Measurements from ENCODE around the gene SLC25A22. TPM values are rescaled to one million over a fixed set of nuclear protein-coding genes. Genes with fewer than 3 reads are reported as not detected.

Gene SLC25A22
- total and polyA plus RNA-seq, 8 donors, result 12.5 to 29.4 (median 17.0) TPM

DNA sequence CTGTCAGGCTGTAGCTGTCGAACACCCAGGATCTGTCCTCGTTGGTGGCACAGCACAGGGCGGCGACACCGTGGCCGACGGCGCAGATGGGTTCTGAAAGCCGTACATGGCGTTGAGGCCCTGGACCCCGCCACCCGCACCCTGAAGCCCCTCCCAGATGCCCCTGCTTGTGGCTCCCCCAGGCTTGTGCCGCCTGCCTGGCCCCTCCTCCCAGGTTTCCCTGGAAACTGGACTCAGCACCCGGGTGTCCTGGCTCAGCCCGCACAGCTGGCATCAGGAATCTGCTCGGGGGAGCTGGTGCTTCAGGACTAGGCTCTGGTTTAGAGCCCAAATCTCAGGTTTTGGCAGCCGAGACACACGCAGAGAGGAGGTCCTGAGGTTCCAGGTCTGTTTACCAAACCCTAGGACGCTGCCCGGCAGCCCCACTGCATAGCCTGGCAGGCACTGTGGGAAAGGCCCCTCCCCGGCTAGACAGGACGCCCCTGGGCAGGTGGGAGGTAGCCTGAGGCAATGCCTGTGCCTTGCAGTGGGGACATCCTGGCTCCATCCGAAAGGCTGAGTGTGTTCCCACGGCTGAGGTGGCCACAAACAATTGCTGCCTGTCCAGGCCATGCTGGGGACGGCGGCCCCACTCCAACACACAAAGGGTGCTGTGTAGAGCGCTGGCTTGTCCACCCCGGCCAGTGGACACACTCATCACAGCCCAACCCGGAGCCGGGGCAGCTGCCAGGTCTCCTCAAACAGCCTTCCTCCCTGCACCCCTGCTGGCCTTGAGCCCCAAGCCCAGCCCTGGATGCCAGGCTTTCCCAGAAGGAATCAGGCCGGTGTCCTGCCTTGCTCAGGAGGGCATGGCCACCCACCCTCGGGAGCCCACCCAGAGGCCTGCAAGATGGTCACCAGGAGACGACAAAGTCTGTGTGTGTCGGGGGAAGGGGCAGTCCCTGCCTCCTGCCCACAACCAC is 25.4 kb downstream of the SLC25A22 start:
- Histone ChIP-seq H3K4me3 (no peak overlapping the region), H3K27me3 (no peaks in the 10 kb centered on the region), H3K36me3 (peaks cover 0 to 52% of the 10 kb centered on the region in 2 donors), H3K27ac (no peak overlapping the region), H3K4me1 (peaks cover 9 to 29% of the 10 kb centered on the region in 2 donors), H3K9me3 (no peaks in the 10 kb centered on the region)
- ATAC-seq (no peak), DNase-seq (no peak)
- TF ChIP-seq, protein P1, sequence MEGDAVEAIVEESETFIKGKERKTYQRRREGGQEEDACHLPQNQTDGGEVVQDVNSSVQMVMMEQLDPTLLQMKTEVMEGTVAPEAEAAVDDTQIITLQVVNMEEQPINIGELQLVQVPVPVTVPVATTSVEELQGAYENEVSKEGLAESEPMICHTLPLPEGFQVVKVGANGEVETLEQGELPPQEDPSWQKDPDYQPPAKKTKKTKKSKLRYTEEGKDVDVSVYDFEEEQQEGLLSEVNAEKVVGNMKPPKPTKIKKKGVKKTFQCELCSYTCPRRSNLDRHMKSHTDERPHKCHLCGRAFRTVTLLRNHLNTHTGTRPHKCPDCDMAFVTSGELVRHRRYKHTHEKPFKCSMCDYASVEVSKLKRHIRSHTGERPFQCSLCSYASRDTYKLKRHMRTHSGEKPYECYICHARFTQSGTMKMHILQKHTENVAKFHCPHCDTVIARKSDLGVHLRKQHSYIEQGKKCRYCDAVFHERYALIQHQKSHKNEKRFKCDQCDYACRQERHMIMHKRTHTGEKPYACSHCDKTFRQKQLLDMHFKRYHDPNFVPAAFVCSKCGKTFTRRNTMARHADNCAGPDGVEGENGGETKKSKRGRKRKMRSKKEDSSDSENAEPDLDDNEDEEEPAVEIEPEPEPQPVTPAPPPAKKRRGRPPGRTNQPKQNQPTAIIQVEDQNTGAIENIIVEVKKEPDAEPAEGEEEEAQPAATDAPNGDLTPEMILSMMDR (IDR thresholded peaks at IDR 0.05), result no peak
- intact Hi-C loops (cut with DNase I), result no loop called here

DNA sequence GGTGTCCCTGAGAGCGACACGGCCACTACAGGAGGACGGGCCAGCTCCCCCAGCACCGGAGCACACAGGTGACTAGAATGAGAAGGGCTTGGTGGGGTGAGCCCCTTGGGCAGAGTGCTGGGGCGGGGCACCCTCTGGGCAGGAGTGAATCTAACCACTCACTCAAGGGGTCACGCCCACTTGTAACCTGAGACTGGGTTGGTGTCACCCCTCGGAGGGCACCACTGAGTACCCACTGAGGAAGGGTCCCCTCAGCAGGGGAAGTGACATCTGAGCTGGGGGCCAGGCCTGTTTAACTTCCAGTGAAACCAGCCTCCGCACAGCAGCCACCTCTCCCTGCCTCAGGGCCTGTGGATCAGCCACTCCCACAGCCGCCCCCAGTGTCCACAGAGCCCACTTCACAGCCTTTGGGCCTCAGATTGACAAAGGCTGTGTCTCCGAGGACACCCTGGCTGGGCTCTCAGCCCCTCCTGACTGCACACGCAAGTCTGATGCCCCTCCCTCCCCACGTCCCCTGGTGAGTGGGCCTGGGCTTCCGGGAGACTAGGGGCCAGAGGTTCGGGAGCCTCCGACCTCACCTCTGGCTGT is 26.4 kb downstream of the SLC25A22 start:
- H3K27me3 ChIP-seq, result no peaks in the 10 kb centered on the region
- H3K4me3 ChIP-seq, result no peak overlapping the region
- peaks cover 9 to 27% of the 10 kb centered on the region in 2 donors for H3K4me1 ChIP-seq
- intact Hi-C loops (cut with DNase I), result no loop called here
- no peak overlapping the region for H3K27ac ChIP-seq
- H3K9me3 ChIP-seq, result no peaks in the 10 kb centered on the region
- TF ChIP-seq, protein P1 (IDR thresholded peaks at IDR 0.05), result no peak
- DNase-seq (no peak), ATAC-seq (no peak)
- H3K36me3 ChIP-seq, result peaks cover 0 to 62% of the 10 kb centered on the region in 2 donors

DNA sequence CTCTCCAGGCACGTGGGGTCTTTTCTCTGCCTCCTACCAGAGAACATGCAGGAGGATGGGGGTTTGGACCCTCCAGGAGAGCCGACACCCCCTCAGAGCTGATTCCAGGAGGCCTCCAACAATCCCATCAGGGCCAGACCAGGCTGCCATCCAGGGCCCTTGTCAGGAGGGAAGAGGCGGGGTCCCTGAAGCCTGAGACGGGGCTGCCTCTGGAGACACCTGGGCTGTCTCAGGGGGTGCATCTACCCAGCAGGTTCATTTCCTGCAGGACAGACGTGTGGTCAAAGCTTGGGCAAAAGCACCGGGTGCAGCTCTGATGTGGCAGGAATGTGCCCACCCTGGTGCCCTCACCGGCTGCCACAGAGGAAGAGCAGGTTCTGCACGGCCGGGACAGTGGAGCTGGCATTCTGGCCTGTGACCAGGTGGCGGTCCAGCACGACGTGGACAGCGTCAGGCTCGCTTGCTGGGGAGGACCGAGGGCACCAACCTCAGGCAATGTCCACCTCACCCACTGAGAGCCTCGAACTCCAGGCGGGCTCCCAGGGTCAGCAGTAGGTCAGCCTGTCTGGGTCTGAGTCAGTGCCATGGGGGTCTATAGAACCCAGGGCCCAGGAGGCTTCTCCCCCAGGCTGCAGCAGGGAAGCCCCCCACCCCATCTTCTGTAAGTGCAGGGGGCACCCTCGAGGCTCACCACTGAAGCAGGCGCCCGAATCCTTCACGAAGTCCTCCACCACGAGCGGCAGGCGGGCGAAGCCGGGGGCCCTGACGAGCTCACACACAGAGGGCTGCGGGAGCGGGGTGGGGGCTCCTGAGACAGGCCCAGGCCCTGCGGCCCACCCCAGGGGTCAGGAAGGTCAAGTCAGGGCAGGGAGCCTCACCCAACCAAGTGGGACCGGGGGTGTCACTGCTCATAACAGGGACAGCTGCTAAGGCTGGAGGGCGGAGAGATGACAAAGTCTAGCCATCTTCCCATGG is 27.2 kb downstream of the SLC25A22 start:
- ATAC-seq (no peak), DNase-seq (no peak)
- TF ChIP-seq, protein P1 (IDR thresholded peaks at IDR 0.05), result no peak
- no peak overlapping the region for H3K4me3 ChIP-seq
- H3K27ac ChIP-seq, result no peak overlapping the region
- H3K4me1 ChIP-seq, result peaks cover 2 to 20% of the 10 kb centered on the region in 2 donors
- H3K36me3 ChIP-seq, result peaks cover 0 to 70% of the 10 kb centered on the region in 2 donors
- no peaks in the 10 kb centered on the region for H3K9me3 ChIP-seq
- H3K27me3 ChIP-seq, result no peaks in the 10 kb centered on the region
- intact Hi-C loops (cut with DNase I), result no loop called here

DNA sequence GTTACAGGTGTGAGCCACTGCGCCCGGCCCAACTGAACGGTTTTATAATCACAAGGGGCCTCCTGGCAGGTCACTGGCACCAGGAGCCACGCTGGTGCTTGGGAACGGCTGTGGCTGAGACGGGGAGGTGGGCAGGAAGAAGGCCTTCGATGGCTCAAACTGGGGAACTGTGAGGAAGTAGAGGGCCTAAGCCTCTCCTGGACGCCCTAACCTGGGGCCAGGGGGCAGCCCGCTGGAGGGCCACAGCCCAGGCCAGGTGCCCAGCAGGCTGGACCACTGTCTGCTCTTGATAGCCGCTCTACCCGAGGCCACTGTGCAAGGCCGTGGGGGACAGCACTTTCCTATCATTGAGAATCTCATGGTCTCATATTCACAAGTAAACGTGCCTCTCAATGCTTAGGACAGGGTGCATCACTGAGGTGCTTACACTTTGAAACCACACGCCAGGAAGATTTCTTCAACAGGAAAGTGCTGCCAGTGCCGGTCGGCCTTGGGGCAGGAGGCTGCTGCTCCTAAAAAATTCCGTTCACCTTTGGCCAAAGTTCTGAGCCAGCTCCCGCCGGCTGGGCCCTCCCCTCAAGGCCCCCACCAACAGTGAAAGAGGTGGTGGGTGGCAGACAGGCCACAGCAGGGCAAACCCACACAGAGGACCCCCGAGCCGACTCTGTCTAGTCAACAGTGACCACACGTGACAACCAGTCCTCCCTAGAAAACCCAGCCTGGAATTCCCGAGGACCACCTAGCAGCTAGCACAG is 28.0 kb downstream of the SLC25A22 start:
- TF ChIP-seq, protein P1 (IDR thresholded peaks at IDR 0.05), result no peak

More for the DNA sequence above, 28.0 kb downstream of the SLC25A22 start:
- no peak for DNase-seq
- no peak overlapping the region for H3K27ac ChIP-seq
- peaks cover 0 to 11% of the 10 kb centered on the region in 2 donors for H3K4me1 ChIP-seq
- no peak overlapping the region for H3K4me3 ChIP-seq
- H3K27me3 ChIP-seq, result no peaks in the 10 kb centered on the region
- H3K36me3 ChIP-seq, result peaks cover 0 to 78% of the 10 kb centered on the region in 2 donors
- no peaks in the 10 kb centered on the region for H3K9me3 ChIP-seq
- ATAC-seq, result no peak
- intact Hi-C loops (cut with DNase I), result no loop called here
